Smooth muscle cell (in vitro differentiated cells): ENCODE data around the gene RAP2B. TPM values are rescaled to one million over a fixed set of nuclear protein-coding genes. Genes with fewer than 3 reads are reported as not detected.

Source experiments
- DNase-seq: peaks from one replicate; lab custom pipeline; 2025; ENCODE audit not compliant: unreplicated experiment; lab: John Stamatoyannopoulos, UW
- H2AFZ ChIP-seq: fragments of 200-600 bp; sonication (generic); 2 replicates; pipeline ENCODE4 v1.6.0; 2016; ENCODE audit warnings: antibody characterized with exemption, low read depth, mild to moderate bottlenecking
- H3F3A ChIP-seq: fragments of 200-600 bp; sonication (generic); 2 replicates; pipeline ENCODE4 v1.6.0; 2017; ENCODE audit warnings: antibody characterized with exemption, low read depth
- H3K27ac ChIP-seq: fragments of 200-600 bp; sonication (generic); 2 replicates; pipeline ENCODE4 v1.5.1; 2016; ENCODE audit warnings: low read depth, mild to moderate bottlenecking
- H3K27me3 ChIP-seq: fragments of 200-600 bp; sonication (generic); 2 replicates; pipeline ENCODE4 v1.6.1; 2016; ENCODE audit warnings: low read depth, mild to moderate bottlenecking
- H3K36me3 ChIP-seq: fragments of 200-600 bp; sonication (generic); 2 replicates; pipeline ENCODE4 v1.5.1; 2016; ENCODE audit warnings: low read depth
- H3K4me1 ChIP-seq: fragments of 200-600 bp; sonication (generic); 2 replicates; pipeline ENCODE4 v1.5.1; 2016; ENCODE audit warnings: low read depth
- H3K4me2 ChIP-seq: fragments of 200-600 bp; sonication (generic); 2 replicates; pipeline ENCODE4 v1.6.0; 2016; ENCODE audit warnings: mild to moderate bottlenecking
- H3K4me3 ChIP-seq: fragments of 200-600 bp; sonication (generic); 2 replicates; pipeline ENCODE4 v1.5.1; 2016; ENCODE audit warnings: mild to moderate bottlenecking
- H3K79me2 ChIP-seq: fragments of 200-600 bp; sonication (generic); 2 replicates; pipeline ENCODE4 v1.6.0; 2016; ENCODE audit warnings: low read depth, mild to moderate bottlenecking
- H3K9ac ChIP-seq: fragments of 200-600 bp; sonication (generic); 2 replicates; pipeline ENCODE4 v1.6.0; 2016; ENCODE audit warnings: low read depth
- H3K9me3 ChIP-seq: fragments of 200-600 bp; sonication (generic); replicated peaks from 2 replicates; pipeline ENCODE4 v1.5.1; 2016; ENCODE audit warnings: low read depth
- H4K20me1 ChIP-seq: fragments of 200-600 bp; sonication (generic); 2 replicates; pipeline ENCODE4 v1.6.0; 2016; ENCODE audit warnings: low read depth
- WGBS: methylation state at CpG from one replicate; pipeline ENCODE4 v1.1.7; 2016; ENCODE audit warnings: low lambda C conversion rate; 5-methylcytosine and 5-hydroxymethylcytosine counted together
- polyA plus RNA-seq: library from polyadenylated mRNA; unstranded; fragments of >200 nt; fragmentation: Nextera tagmentation; extraction: Ambion mirVana; gene quantifications from 2 replicates; pipeline ENCODE4 v1.2.1, GENCODE V29; 2016
- total RNA-seq: library from RNA; depleted of rRNA; stranded (reverse); fragments of >200 nt; gene quantifications from 2 replicates; pipeline ENCODE4 v1.2.3, GENCODE V29; 2014
- TF ChIP-seq, protein P1 (sequence below): fragments of 200-600 bp; sonication (generic); IDR thresholded peaks from 2 replicates; pipeline ENCODE4 v1.5.1; 2017; ENCODE audit warnings: borderline replicate concordance, mild to moderate bottlenecking, antibody characterized with exemption; ENCODE audit not compliant: insufficient read depth, poor library complexity, severe bottlenecking

RAP2B gene
- total and polyA plus RNA-seq, 2 experiments from 2014 or later: 10.7 to 29.0 TPM

DNA sequence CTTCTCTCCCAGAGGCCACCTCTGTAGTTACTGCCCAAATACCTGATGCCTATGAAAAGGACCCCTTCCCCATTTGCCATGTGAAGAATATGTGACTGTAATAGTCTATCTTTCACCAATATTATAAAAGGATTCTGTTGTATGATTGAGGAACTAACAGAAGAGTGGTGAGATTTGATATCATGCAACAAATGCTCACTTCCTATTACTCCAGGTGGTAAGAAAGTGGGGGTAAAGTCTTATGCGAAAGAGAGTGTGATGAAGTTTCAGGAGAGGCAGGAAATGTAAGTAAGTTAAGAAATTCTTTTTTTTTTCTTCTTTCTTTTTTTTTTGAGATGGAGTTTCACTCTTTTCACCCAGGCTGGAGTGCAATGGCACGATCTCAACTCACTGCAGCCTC lies 24.4 kb upstream of the RAP2B start:
- no peak for DNase-seq
- no peaks in the 10 kb centered on the region for H3K27me3 ChIP-seq
- 100% methylated on average over 2 of the region's 2 CpGs for WGBS
- H3K9ac ChIP-seq: peak overlapping the region; percentile 23
- H3K27ac ChIP-seq: peak overlapping the region; percentile 97
- peak overlapping the region; percentile 16 for H2AFZ ChIP-seq
- H3K9me3 ChIP-seq: no peaks in the 10 kb centered on the region
- no peaks in the 10 kb centered on the region for H3K36me3 ChIP-seq
- TF ChIP-seq, protein P1, sequence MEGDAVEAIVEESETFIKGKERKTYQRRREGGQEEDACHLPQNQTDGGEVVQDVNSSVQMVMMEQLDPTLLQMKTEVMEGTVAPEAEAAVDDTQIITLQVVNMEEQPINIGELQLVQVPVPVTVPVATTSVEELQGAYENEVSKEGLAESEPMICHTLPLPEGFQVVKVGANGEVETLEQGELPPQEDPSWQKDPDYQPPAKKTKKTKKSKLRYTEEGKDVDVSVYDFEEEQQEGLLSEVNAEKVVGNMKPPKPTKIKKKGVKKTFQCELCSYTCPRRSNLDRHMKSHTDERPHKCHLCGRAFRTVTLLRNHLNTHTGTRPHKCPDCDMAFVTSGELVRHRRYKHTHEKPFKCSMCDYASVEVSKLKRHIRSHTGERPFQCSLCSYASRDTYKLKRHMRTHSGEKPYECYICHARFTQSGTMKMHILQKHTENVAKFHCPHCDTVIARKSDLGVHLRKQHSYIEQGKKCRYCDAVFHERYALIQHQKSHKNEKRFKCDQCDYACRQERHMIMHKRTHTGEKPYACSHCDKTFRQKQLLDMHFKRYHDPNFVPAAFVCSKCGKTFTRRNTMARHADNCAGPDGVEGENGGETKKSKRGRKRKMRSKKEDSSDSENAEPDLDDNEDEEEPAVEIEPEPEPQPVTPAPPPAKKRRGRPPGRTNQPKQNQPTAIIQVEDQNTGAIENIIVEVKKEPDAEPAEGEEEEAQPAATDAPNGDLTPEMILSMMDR: no peak
- no peaks in the 10 kb centered on the region for H3K79me2 ChIP-seq
- H3K4me2 ChIP-seq: no peak overlapping the region
- no peaks in the 10 kb centered on the region for H4K20me1 ChIP-seq
- peaks cover 9% of the 10 kb centered on the region for H3F3A ChIP-seq
- H3K4me3 ChIP-seq: no peak overlapping the region
- H3K4me1 ChIP-seq: peaks cover 7% of the 10 kb centered on the region

DNA sequence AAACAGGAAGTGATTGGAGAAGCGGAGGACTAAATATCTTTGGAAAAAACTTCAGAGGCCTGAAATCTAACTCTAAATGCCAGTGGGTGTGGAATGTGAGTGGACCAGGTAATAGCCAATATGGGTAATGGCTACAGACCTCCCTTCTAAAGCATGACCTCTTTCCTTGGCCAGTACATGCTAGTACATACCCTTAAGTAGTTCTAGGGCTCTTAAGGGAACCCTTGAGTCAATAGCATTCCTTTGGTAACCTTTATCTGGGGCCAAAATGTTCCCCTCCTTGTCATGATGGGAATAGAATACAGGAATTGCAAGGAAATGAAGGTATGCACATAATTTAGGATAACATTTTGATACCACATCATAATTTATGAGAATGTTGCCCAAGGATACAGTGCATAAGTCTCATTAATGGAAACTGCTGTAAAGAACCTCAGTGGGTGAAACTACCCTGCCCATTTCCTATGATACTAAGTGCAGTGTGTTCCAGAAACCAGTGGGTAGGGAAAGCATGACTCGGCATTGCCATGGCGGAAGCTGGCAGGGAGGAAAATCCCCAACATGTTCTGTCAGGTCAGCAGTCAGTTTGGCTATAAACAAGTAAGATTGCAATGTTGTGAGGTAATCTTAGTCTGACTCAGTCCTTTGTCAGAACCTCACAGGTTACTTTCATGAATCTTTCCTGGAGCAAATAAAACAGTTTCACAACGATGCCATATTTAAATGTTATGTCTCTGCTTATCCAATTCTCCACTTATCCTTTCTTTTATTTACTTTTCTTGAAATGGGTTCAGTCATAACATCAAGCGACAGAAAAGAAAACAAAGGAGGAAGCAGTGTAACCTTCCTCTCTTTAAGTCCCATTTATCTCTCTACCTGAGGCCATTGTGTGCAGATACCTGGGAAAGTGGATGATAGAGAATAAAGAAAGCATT lies 23.5 kb upstream of the RAP2B start:
- Histone ChIP-seq H3K27me3 (no peaks in the 10 kb centered on the region), H3K79me2 (no peaks in the 10 kb centered on the region), H3K4me3 (no peak overlapping the region), H3K4me2 (peak overlapping the region; percentile 56), H4K20me1 (no peaks in the 10 kb centered on the region), H3K9me3 (no peaks in the 10 kb centered on the region), H3K9ac (peak overlapping the region; percentile 87), H2AFZ (peak overlapping the region; percentile 8), H3K4me1 (peaks cover 7% of the 10 kb centered on the region), H3K27ac (peak overlapping the region; percentile 97), H3K36me3 (no peaks in the 10 kb centered on the region), H3F3A (peaks cover 9% of the 10 kb centered on the region)
- WGBS: 30% methylated on average over 5 of the region's 5 CpGs
- TF ChIP-seq, protein P1: no peak
- no peak for DNase-seq

DNA sequence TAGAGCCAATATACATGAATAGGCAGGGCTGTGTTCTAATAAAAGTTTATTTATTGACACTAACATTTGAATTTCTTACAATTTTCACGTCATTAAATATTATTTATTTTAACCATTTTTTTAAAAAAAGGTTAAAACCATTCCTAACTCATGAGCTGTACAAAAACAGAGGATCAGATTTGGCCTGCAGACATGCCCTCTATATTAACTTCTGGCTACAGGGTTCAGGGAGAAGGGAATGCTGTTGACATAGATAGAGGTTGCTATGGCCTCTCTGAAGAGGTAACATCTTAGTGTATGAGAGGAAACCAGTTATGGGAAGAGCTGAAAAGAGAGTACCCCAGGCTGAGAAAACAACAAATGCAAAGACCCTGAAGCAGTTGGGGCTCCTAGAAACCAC lies 19.1 kb upstream of the RAP2B start:
- no peak for DNase-seq
- H3K4me2 ChIP-seq: peak overlapping the region; percentile 23
- H3K9ac ChIP-seq: no peak overlapping the region
- peaks cover 19% of the 10 kb centered on the region for H3K4me1 ChIP-seq
- no peak overlapping the region for H2AFZ ChIP-seq
- H3K79me2 ChIP-seq: no peaks in the 10 kb centered on the region
- H3K9me3 ChIP-seq: no peaks in the 10 kb centered on the region
- H4K20me1 ChIP-seq: no peaks in the 10 kb centered on the region
- peak overlapping the region; percentile 86 for H3K27ac ChIP-seq
- H3K4me3 ChIP-seq: no peak overlapping the region
- H3F3A ChIP-seq: peaks cover 9% of the 10 kb centered on the region
- H3K27me3 ChIP-seq: no peaks in the 10 kb centered on the region
- no peaks in the 10 kb centered on the region for H3K36me3 ChIP-seq
- TF ChIP-seq, protein P1: no peak
- 75% methylated on average over 1 of the region's 1 CpG for WGBS
